ENCODE measurements around the gene DLG2.
"Not testable (repeated sequence)": the region's sequence is repeated elsewhere in the genome, so short reads cannot be mapped to it uniquely, and the experiment has no call there.

Gene DLG2

DNA sequence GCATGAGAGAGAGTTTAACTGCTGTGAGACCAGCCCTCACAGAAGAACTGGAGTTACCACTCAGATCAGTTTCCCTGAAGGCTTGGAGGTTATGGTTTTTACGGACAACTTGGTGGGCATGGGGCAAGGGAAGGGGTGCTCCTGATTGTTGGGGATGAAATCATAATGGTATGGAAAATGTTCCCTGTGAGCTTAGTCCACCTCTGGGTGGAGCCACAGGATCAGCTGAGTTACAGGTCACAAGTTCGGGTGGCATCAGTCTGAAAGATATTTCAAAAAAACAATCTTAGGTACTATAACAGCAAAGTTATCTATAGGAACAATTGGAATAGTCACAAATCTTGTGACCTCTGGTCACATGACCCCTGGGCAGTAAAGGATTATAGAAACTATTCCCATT is 162.9 kb downstream of the DLG2 start:
- no peak for DNase-seq

GRCh38 chr11:85459304-85459703 is 167.8 kb downstream of the DLG2 start:
- no peak for DNase-seq

DNA sequence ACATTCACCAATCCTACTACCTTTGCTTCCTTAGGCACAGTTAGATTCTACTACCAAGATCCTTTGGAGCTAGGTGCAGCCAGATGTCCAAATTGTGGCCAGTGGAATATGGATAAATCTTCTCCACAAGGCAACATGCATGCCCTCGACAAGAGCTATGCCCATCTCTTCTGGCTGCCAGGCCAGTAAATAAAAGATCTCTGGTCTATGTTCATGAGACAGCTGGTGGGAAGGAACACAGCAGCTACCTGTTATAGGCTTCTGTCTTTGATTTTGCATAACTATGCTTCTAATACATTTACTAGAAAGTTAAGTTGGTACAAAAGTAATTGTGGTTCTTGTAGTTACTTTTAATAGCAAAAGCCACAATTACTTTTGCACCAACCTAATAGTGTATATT is 182.7 kb downstream of the DLG2 start:
- no peak for DNase-seq

DNA sequence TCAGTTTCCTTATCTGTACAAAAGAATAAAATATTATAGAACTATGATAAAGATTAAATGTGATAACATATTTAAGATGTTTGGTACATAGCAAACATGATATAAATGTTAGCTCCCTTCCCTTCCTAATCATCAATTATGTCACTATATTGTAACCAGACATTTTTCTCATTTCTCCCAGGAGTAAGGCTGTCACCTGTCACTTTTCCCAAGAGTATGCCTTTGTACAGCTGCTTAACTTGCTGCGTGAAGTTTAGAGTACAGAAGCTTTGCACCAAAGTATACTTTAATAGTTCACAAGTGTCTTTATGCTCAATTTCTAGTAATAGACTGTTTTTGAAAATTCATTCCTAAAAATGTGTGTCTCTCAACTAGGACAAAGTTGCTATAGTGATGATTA is 186.9 kb downstream of the DLG2 start:
- no peak for DNase-seq

GRCh38 chr11:85438328-85438727 is 188.8 kb downstream of the DLG2 start:
- no peak for DNase-seq

DNA sequence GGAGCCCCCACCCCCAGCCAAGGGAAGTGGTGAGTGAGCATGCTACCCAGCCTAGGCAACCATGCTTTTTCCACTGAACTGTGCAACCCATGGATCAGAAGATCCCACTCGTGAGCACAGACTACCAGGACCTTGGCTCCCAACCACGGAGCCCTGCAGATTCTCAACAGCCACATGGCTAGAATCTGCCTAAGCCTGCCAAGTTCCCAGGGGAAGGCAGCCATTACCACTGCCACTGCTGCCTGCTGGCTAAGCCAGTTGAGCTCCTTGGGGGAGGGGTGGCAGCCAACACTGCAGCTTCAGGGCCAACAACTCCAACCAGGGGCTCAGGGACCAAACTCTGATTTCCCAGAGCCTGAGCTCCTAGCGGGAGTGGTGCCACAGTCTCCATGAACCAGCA is 195.8 kb downstream of the DLG2 start:
- no peak for DNase-seq

GRCh38 chr11:85423794-85424193 is 203.3 kb downstream of the DLG2 start:
- no peak for DNase-seq

DNA sequence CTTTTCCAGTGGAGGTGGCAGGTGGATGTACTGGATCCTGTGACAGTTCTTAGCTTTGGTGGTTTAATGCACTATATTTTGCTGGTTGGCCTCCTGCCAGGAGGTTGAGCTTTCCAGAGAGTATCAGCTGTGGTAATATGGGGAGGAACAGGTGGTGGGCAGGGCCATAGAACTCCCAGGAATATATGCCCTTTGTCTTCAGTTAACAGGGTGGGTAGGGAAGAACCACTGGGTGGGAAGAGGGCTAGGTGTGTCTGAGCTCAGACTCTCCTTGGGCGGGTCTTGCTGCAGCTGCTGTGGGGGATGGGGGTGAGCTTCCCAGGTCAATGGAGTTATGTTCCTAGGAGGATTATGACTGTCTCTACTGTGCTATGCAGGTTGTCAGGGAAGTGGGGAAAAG is 203.8 kb downstream of the DLG2 start:
- DNase-seq = no peak

DNA sequence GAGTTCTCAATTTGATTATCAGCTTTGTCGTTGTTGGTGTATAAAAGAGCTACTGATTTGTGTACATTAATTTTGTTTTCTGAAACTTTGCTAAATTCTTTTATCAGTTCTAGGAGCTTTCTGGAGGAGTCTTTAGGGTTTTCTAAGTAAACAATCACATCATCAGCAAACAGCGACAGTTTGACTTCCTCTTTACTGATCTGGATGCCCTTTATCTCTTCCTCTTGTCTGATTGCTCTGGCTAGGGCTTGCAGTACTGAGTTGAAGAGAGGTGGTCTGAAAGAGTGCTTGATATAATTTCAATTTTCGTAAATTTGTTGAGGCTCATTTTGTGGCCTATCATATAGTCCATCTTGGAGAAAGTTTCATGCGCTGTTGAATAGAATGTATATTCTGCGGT is 213.0 kb downstream of the DLG2 start:
- DNase-seq = no peak

GRCh38 chr11:85407648-85408047 is 219.5 kb downstream of the DLG2 start:
- DNase-seq = no peak

DNA sequence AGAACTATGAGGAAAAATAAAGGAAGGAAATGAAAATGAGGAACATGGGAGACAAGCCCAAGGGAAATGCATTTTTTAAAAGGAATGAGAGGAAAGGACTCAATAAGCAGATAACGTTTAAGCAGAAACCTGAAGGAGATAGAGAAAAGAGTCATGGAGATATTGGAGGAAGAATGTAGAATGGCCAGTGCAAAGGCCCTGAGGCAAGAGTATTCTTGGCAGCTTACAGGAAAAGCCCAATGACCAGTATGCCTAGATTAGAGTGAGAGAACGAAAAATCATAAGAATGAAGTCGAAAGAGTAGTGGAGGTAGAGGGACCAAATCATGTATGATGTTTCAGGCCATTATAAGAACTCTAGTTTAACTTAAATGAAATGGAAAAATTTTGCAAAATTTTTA is 220.3 kb downstream of the DLG2 start:
- DNase-seq = no peak

DNA sequence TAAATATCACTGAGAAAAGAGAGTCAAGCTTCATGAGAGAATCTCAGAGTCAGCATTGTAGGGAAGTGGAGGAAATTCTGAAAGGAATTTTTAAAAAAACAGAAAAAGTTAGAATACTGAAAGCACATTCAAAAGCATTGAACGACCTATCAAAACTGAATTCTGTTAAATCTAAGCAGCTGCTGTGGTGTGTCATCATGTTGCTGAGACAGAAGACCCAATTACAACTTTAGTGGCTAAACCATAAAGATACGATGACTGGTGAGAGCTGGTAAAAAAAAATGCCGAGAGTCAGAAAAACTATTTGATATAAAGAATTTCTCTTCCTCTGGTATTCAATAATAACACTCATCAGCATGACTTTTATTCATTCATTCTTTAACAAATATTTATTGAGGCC is 220.8 kb downstream of the DLG2 start:
- DNase-seq = no peak

DNA sequence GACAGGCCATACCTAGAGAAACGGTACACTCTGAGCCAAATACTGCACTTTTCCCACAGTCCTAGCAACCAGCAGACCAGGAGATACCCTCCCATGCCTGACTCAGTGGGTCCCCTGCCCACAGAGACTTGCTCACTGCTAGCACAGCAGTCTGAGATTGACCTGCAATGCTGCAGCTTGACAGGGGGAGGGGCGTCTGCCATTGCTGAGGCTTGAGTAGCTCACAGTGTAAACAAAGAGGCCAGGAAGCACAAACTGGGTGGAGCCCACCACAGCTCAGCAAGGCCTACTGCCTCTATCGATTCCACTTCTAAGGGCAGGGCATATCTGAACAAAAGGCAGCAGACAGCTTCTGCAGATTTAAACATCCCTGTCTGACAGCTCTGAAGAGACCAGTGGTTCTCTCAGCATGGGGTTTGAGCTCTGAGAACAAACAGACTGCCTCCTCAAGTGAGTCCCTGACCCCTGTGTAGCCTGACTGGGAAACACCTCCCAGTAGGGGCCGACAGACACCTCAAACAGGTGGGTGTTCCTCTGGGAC is 231.6 kb downstream of the DLG2 start:
- DNase-seq = not testable (repeated sequence)

GRCh38 chr11:85394283-85394682 is 232.9 kb downstream of the DLG2 start:
- no peak for DNase-seq

DNA sequence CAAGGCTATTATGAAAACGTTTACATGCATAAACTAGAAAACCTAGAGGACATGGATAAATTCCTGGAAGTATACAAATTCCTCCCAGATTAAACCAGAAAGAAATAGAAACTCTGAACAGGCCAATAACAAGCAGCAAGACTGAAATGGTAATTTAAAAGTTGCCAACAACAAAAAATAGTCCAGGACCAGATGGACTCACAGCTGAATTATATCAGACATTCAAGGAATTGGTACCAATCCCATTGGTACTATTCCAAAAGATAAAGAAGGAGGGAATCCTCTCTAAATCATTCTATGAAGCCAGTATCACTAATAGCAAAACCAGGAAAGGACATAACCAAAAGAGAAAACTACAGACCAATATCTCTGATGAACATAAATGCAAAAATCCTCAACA is 236.0 kb downstream of the DLG2 start:
- no peak for DNase-seq

- no peak for DNase-seq
Observed at GRCh38 chr11:85385547-85385946, 241.6 kb downstream of the DLG2 start.

DNA sequence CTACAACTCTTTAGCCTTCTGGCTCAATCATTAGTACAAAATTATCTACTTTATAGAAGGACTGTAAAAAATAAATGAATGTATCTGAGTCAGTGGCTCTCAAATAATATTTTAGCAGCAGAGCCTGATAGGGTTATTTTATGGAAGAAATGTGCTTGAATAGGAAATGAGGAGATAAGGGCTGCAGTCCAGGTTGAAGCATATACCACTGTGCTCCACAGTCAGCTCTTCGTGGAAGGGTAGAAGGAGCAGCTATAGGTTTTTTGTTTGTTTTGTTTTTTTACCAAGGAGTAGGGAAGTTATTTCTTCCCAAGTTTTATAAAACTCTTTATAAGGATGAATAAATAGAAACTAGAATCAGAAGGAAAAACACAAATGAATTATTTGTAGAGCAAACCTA is 242.0 kb downstream of the DLG2 start:
- DNase-seq = no peak

GRCh38 chr11:85379066-85379465 is 248.1 kb downstream of the DLG2 start:
- no peak for DNase-seq

- no peak for DNase-seq
Observed at GRCh38 chr11:85377901-85378300, 249.2 kb downstream of the DLG2 start.

DNA sequence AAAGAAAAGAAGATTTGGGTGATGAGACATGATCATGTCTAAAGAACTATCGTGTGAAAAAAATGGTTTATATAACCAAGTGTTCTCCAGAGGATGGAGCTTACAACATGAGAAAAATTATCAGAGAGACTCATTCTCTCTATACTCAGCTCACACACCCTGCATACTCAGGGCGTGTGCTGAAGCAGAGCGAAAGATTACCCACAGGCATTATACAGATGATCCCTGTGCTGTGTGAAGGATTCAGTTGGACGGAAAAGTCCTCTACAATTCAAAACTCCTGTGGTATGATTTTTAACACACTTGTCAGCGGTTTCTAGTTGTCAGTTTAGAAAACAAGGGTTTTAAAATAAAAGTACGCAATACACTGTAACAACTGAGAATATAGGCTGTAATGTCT is 267.3 kb downstream of the DLG2 start:
- no peak for DNase-seq

GRCh38 chr11:85355921-85356320 is 271.2 kb downstream of the DLG2 start:
- no peak for DNase-seq

DNA sequence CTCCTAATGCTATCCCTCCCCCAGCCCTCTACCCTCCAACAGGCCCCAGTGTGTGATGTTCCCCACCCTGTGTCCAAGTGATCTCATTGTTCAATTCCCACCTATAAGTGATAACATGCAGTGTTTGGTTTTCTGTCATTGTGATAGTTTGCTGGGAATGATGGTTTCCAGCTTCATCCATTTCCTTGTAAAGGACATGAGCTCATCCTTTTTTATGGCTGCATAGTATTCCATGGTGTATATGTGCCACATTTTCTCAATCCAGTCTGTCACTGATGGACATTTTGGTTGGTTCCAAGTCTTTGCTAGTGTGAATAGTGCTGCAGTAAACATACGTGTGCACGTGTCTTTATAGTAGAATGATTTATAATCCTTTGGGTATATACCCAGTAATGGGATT is 277.6 kb downstream of the DLG2 start:
- DNase-seq = not testable (repeated sequence)

DNA sequence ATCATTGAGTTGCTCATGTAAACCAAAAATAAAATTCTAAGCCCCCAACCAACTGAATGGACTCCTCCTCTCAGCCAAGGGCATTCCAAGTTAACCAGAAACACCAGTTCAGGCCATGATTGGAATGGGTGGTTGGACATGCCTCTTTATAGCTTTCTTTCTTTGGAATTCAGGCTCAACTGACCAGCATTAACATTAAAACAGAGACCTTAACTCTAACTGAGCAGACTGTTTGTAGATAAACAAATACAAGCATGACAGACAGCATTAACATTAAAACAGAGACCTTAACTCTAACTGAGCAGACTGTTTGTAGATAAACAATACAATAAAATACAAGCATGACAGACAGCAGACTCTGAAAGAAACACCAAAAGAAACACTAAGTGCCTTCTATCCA is 278.2 kb downstream of the DLG2 start:
- DNase-seq = no peak

DNA sequence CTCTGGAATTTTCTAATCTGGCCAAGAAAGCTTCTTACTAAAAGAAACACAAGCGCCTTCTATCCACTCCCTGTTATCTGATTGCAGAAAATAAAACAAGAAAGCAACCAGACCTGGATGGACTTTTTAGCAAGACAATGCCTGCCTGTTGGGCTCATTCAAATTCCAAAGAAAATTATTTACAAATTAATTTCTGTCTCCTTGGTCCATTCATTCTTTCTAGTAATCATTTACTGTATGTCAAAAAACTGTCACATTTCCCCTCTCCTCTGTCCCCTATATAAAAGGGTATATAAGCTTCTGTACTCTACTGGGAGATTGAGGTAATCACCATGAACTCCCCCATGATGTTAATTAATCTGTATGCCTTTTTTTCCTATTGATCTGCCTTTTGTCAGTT is 279.9 kb downstream of the DLG2 start:
- DNase-seq = no peak

- DNase-seq = no peak
Observed at GRCh38 chr11:85346484-85346883, 280.7 kb downstream of the DLG2 start.

Measured in amygdala (tissue), 56 donors.